B cell (primary cell): Measurements from ENCODE around the gene MYD88. TPM values are rescaled to one million over a fixed set of nuclear protein-coding genes. Genes with fewer than 3 reads are reported as not detected.

Experiments
- ATAC-seq: fragments of 200-7000 bp; cut with Tn5 transposase; one replicate; pipeline ENCODE4 v1.10.0; 2021; ENCODE audit warnings: low read depth, mild to moderate bottlenecking, moderate number of reproducible peaks, moderate library complexity
- CTCF ChIA-PET: fragments of 350-600 bp; sonication (Branson Sonifier 250); formaldehyde crosslinking; loops from one replicate; lab custom pipeline; 2021; ENCODE audit warnings: antibody characterized with exemption, inconsistent platforms; lab: Charles Lee
- POLR2A ChIA-PET: fragments of 350-600 bp; sonication (Branson Sonifier 250); formaldehyde crosslinking; loops from one replicate; lab custom pipeline; 2021; ENCODE audit warnings: antibody characterized with exemption; lab: Charles Lee
- DNase-seq: peaks from one replicate; pipeline ENCODE4 v3.0.0; 2013
- H2AFZ ChIP-seq: 2 replicates; pipeline ENCODE4 v1.6.1; 2012; ENCODE audit warnings: mild to moderate bottlenecking, low read depth, low read length; ENCODE audit not compliant: insufficient read depth, poor library complexity, severe bottlenecking
- H3K27ac ChIP-seq, 2 donors: 1 replicate in 1 of 2; 2 replicates in 1 of 2; pipeline ENCODE4 v1.5.1; 2012 to 2013; ENCODE audit warnings: low read length in 2 of 2, mild to moderate bottlenecking in 2 of 2, moderate library complexity in 1 of 2
- H3K27me3 ChIP-seq, 4 experiments: fragments of 200-600 bp in 1 of 4; sonication (generic) in 1 of 4; replicated peaks in 1 of 4; 1 replicate in 2 of 4; 2 replicates in 2 of 4; pipeline versions ENCODE4 v1.6.1 to v1.7.0; 2013 to 2016; ENCODE audit warnings: low read length in 3 of 4, mild to moderate bottlenecking in 2 of 4, mixed read lengths in 1 of 4, moderate library complexity in 1 of 4; ENCODE audit not compliant: insufficient read depth in 4 of 4, control insufficient read depth in 3 of 4; ENCODE audit errors: control extremely low read depth in 1 of 4
- H3K36me3 ChIP-seq, 2 experiments: replicated peaks in 1 of 2; 1 replicate in 1 of 2; 2 replicates in 1 of 2; pipeline versions ENCODE4 v1.6.1 to v1.7.1; 2013; ENCODE audit warnings: low read length in 1 of 2; ENCODE audit not compliant: insufficient read depth in 2 of 2, control insufficient read depth in 1 of 2; ENCODE audit errors: control extremely low read depth in 1 of 2, extremely low read depth in 1 of 2
- H3K4me1 ChIP-seq, 2 donors: fragments of 200-600 bp in 1 of 2; sonication (generic) in 1 of 2; 1 replicate in 1 of 2; 2 replicates in 1 of 2; pipeline versions ENCODE4 v1.5.1 to v1.6.1; 2013 to 2017; ENCODE audit warnings: low read length in 2 of 2; ENCODE audit not compliant: control insufficient read depth in 2 of 2, insufficient read depth in 2 of 2
- H3K4me2 ChIP-seq: replicated peaks from 2 replicates; pipeline ENCODE3; 2012; ENCODE audit warnings: mild to moderate bottlenecking, low read depth, low read length; ENCODE audit not compliant: poor library complexity, severe bottlenecking
- H3K4me3 ChIP-seq, 5 experiments: fragments of 200-600 bp in 1 of 5; sonication (generic) in 1 of 5; 1 replicate in 3 of 5; 2 replicates in 2 of 5; pipeline versions ENCODE4 v1.5.1 to v1.7.0; 2011 to 2016; ENCODE audit warnings: low read length in 4 of 5, mild to moderate bottlenecking in 4 of 5, low read depth in 2 of 5, control low read depth in 1 of 5, moderate library complexity in 1 of 5; ENCODE audit not compliant: insufficient read depth in 1 of 5; ENCODE audit errors: control extremely low read depth in 1 of 5, extremely low read depth in 1 of 5
- H3K79me2 ChIP-seq: fragments of 200-600 bp; sonication (generic); one replicate; pipeline ENCODE4 v1.6.0; 2016; ENCODE audit warnings: low read length; ENCODE audit not compliant: control insufficient read depth, insufficient read depth
- H3K9ac ChIP-seq: fragments of 200-600 bp; sonication (generic); 2 replicates; pipeline ENCODE4 v1.6.1; 2017; ENCODE audit warnings: mild to moderate bottlenecking, low read length, moderate library complexity
- H3K9me3 ChIP-seq, 3 donors: one replicate each; pipeline versions ENCODE4 v1.6.1 to v1.7.1; 2013; ENCODE audit warnings: low read length in 2 of 3; ENCODE audit not compliant: control insufficient read depth in 2 of 3, insufficient read depth in 1 of 3; ENCODE audit errors: control extremely low read depth in 1 of 3
- H4K20me1 ChIP-seq: 2 replicates; pipeline ENCODE4 v1.6.0; 2012; ENCODE audit warnings: mild to moderate bottlenecking, low read length; ENCODE audit not compliant: insufficient read depth, control insufficient read depth, poor library complexity, severe bottlenecking
- H3K27ac Mint-ChIP-seq: one replicate; pipeline ENCODE4 v1.8.0; 2021; ENCODE audit warnings: mixed read lengths
- H3K27me3 Mint-ChIP-seq: one replicate; pipeline ENCODE4 v1.8.0; 2021; ENCODE audit warnings: mixed read lengths
- H3K4me1 Mint-ChIP-seq: one replicate; pipeline ENCODE4 v1.8.0; 2021; ENCODE audit warnings: mixed read lengths
- H3K4me3 Mint-ChIP-seq: one replicate; pipeline ENCODE4 v1.8.0; 2021; ENCODE audit warnings: mixed read lengths
- H3K9me3 Mint-ChIP-seq: one replicate; pipeline ENCODE4 v1.8.0; 2022; ENCODE audit warnings: mixed read lengths; ENCODE audit not compliant: insufficient read depth
- CTCF ChIP-seq: fragments of 200-600 bp; IDR thresholded peaks from one replicate; pipeline ENCODE4 v1.8.0; 2022; ENCODE audit warnings: antibody characterized with exemption, mild to moderate bottlenecking
- EZH2 ChIP-seq: IDR thresholded peaks from 2 replicates; pipeline ENCODE4 v1.6.1; 2012; ENCODE audit warnings: borderline replicate concordance, low read depth, mild to moderate bottlenecking, moderate library complexity, low read length; ENCODE audit not compliant: insufficient read depth, poor library complexity, severe bottlenecking
- WGBS: methylation state at CpG from one replicate; pipeline ENCODE4 v1.1.5; 2013; ENCODE audit warnings: missing lambda C conversion rate; ENCODE audit not compliant: insufficient coverage; 5-methylcytosine and 5-hydroxymethylcytosine counted together
- intact Hi-C: fragments of 100-400 bp; cut with micrococcal nuclease; formaldehyde crosslinking; loops from one replicate; pipeline ENCODE4 v1.10.0; 2022
- polyA plus RNA-seq: library from polyadenylated mRNA; depleted of rRNA; stranded (reverse); fragments of >200 nt; gene quantifications from 2 replicates; pipeline ENCODE4 v1.2.3, GENCODE V29; 2012
- total RNA-seq, 2 donors: library from RNA; stranded (reverse); fragments of 120-200 nt in 1 of 2; gene quantifications; 1 replicate in 1 of 2; 2 replicates in 1 of 2; pipeline versions ENCODE4 v1.2.3 to v1.2.4, GENCODE V29; 2013 to 2022

Gene MYD88
- total and polyA plus RNA-seq, 2 donors (not counting 1 experiment from before 2014, with no cell fraction given): 48.0 to 52.3 TPM

GRCh38 chr3:38108649-38109579 lies 29.5 kb upstream of the MYD88 start:
- no peak overlapping the region for H3K4me3 Mint-ChIP-seq
- no peak overlapping the region for H2AFZ ChIP-seq
- no peaks in the 10 kb centered on the region for H3K36me3 ChIP-seq
- H3K9ac ChIP-seq: no peak overlapping the region
- TF ChIP-seq CTCF: no peak
- TF ChIP-seq EZH2: no peak
- H3K27ac Mint-ChIP-seq: no peak overlapping the region
- no peaks in the 10 kb centered on the region for H4K20me1 ChIP-seq
- no peak overlapping the region for H3K4me3 ChIP-seq
- intact Hi-C loops: no loop called here
- H3K4me1 ChIP-seq: no peaks in the 10 kb centered on the region
- H3K27me3 ChIP-seq: peaks cover 0 to 10% (median 0%) of the 10 kb centered on the region in 4 experiments
- H3K27me3 Mint-ChIP-seq: peaks cover 5% of the 10 kb centered on the region
- ChIA-PET CTCF (interaction anchor here (0.6 kb wide), 1 partner anchor 317 kb away, joined by 4 read pairs; no protein-coding TSS in a partner anchor), POLR2A (no interaction called here)
- H3K4me1 Mint-ChIP-seq: no peaks in the 10 kb centered on the region
- no peak overlapping the region for H3K27ac ChIP-seq
- H3K9me3 Mint-ChIP-seq: peaks cover 4% of the 10 kb centered on the region
- H3K4me2 ChIP-seq: no peak overlapping the region
- peaks cover 7 to 17% (median 8%) of the 10 kb centered on the region in 3 donors for H3K9me3 ChIP-seq
- H3K79me2 ChIP-seq: no peaks in the 10 kb centered on the region
- no peak for ATAC-seq
- 57% methylated on average over 8 of the region's 11 CpGs for WGBS
- no peak for DNase-seq
